ENCODE data around the gene STRBP. TPM values are rescaled to one million over a fixed set of nuclear protein-coding genes. Genes with fewer than 3 reads are reported as not detected.

The STRBP gene
- 10 to 100 TPM in 4 of 9 donors, 1 to 10 TPM in 5; 5.3 to 12.4 (median 8.3) TPM for total RNA-seq
- polyA plus RNA-seq: 1 to 10 TPM; 4.2 to 8.6 (median 5.1) TPM
- long read RNA-seq, donor 1: 0 reads
- long read RNA-seq, donor 2: 0 reads
- long read RNA-seq, donor 3: 0 reads
- long read RNA-seq, donor 4: 0 reads
- long read RNA-seq, donor 5, full-length matches to known transcripts: 4 of 44 reads
- long read RNA-seq, donor 5, partial matches to known transcripts: 1 of 44 reads
- long read RNA-seq, donor 5, other reads (novel, unspliced or antisense): 39 of 44 reads
- long read RNA-seq, donor 6: 0 reads
- long read RNA-seq, donor 7: 0 reads
- long read RNA-seq, donor 8: 0 reads
- long read RNA-seq, donor 9: 0 reads
- long read RNA-seq, donor 10: 0 reads

DNA sequence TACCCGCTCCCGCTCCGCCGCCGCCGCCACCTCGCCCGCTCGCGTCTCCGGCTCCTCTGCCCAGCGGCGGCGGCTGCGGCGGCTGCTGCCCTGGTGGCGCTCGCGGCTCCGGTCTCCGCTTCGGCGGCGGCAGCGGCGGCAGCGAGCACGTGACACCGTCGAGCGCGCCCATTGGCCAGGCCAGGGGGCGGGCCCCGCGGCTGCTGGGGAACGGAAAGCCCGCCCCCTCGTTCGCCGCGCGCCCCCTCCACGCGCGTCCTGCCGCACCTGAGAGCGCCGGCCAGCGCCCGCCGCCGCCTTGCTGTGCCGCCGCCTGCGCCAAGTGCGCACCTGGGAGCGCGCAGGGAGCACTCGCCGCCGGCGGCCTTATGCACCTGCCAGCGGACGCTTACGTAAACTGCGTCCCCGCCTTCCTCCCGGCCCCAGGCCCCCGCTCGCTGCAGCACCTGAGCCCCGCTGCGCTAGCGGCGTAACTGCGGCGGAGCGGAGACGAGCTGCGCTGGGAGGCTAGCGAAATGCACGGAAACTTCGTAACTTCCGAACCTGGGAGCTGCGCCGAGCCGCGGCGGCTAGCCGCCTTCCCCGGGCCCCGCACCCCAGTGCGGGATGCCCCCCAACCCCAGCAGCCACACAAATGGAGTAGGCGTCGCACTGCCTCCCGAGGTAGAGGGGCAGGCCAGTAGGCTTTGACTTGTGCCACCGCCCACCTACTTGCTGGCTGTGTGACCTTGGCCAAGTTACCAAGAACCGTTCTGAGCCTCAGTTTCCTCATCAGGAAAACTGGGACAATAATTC, at the start of gene STRBP:
STRBP (minus strand) TSS at position 122 of the 795 bp plus-strand sequence. CDS start 84,452 bp downstream, outside the sequence.
- no peaks in the 10 kb centered on the region for H3K36me3 ChIP-seq (replicated peaks in 1 of 2)
- no peaks in the 10 kb centered on the region for H3K27me3 ChIP-seq
- peak; percentile 86 to 93 (median 91) for DNase-seq
- TF ChIP-seq, protein P1, sequence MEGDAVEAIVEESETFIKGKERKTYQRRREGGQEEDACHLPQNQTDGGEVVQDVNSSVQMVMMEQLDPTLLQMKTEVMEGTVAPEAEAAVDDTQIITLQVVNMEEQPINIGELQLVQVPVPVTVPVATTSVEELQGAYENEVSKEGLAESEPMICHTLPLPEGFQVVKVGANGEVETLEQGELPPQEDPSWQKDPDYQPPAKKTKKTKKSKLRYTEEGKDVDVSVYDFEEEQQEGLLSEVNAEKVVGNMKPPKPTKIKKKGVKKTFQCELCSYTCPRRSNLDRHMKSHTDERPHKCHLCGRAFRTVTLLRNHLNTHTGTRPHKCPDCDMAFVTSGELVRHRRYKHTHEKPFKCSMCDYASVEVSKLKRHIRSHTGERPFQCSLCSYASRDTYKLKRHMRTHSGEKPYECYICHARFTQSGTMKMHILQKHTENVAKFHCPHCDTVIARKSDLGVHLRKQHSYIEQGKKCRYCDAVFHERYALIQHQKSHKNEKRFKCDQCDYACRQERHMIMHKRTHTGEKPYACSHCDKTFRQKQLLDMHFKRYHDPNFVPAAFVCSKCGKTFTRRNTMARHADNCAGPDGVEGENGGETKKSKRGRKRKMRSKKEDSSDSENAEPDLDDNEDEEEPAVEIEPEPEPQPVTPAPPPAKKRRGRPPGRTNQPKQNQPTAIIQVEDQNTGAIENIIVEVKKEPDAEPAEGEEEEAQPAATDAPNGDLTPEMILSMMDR (IDR thresholded peaks at IDR 0.05): no peak
- peak; percentile 23 to 55 for TF ChIP-seq POLR2A (IDR thresholded peaks at IDR 0.05)
- H3K4me3 ChIP-seq: peak within 1 kb of the TSS; percentile 48 to 100 (median 63)
- H3K27ac ChIP-seq: peak within 1 kb of the TSS in 3 of 5 donors; percentile 47 to 79 (median 61)
- 1% methylated on average over 30 to 97 of the region's 97 CpGs; no CpG with 5 or more reads in 1 of the 4 donors for WGBS, 4 donors
- intact Hi-C loops (cut with DNase I): no loop called here
- no peaks in the 10 kb centered on the region for H3K9me3 ChIP-seq (replicated peaks in 1 of 3)
- H3K4me1 ChIP-seq (replicated peaks in 1 of 2): peaks cover 5 to 10% of the 10 kb centered on the region in 2 donors

DNA sequence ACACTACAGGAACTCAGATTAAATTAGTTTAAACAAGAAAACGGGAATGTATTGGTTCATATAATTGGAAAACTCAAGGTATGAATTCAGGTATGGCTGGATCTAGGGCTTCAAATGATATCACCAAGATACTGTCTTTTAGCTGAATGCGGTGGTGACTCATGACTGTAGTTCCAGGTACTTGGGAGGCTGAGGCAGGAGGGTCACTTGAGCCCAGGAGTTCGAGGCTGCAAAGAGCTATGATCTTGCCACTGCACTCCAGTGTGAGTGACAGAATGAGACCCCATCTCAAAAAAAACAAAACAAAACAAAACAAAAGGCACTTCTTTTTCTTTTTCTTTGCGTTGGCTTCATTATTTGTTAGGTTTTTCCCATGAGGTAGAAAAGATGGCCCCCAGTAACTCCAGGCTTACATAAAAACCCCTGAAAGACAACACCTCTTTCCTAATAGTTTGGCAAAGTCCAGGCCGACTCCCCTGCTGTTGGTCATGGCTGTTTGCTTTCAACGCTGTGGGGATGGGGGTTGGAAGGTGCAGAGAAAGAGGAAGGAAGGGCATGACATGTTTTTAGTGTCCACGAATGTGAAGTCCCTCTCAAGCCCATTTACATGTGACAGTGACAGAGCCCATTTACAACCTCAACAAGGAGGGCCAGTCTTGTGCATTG, 47.8 kb upstream of the STRBP start:
- TF ChIP-seq POLR2A (IDR thresholded peaks at IDR 0.05): no peak
- TF ChIP-seq, protein P1 (IDR thresholded peaks at IDR 0.05): no peak
- Histone ChIP-seq H3K9me3 (replicated peaks in 1 of 3) (no peaks in the 10 kb centered on the region), H3K4me3 (no peak overlapping the region), H3K27me3 (no peaks in the 10 kb centered on the region), H3K36me3 (replicated peaks in 1 of 2) (no peaks in the 10 kb centered on the region), H3K4me1 (replicated peaks in 1 of 2) (no peaks in the 10 kb centered on the region), H3K27ac (no peak overlapping the region)
- DNase-seq: no peak
- intact Hi-C loops (cut with DNase I): no loop called here
- 70 to 81% (median 75%) methylated on average over 7 of the region's 7 CpGs for WGBS, 4 donors

DNA sequence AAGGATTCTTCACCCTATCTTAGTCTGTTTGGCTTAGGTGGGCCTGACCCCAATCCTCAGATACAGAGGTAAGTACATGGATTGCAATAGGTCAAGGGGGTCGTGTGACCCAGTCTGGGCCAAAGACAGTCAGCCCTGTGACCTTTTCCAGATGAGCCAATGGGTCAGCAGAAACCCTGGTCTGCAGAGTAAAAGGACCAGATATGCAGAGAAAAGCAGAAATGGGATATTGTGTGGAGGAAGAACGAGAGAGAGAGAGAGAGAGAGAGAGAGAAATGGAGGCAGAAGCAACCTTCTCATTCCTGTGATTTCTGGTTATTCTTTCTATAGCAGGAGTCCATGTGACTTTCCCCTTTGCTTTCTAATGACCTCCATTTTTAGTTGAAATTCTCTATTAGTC, 47.2 kb upstream of the STRBP start:
- Histone ChIP-seq H3K4me1 (replicated peaks in 1 of 2) (no peaks in the 10 kb centered on the region), H3K9me3 (replicated peaks in 1 of 3) (no peaks in the 10 kb centered on the region), H3K27ac (no peak overlapping the region), H3K4me3 (no peak overlapping the region), H3K36me3 (replicated peaks in 1 of 2) (no peaks in the 10 kb centered on the region), H3K27me3 (no peaks in the 10 kb centered on the region)
- WGBS, 4 donors: 68 to 77% (median 72%) methylated on average over 2 of the region's 2 CpGs
- DNase-seq: no peak
- TF ChIP-seq POLR2A (IDR thresholded peaks at IDR 0.05): no peak
- TF ChIP-seq, protein P1 (IDR thresholded peaks at IDR 0.05): no peak
- intact Hi-C loops (cut with DNase I): no loop called here

DNA sequence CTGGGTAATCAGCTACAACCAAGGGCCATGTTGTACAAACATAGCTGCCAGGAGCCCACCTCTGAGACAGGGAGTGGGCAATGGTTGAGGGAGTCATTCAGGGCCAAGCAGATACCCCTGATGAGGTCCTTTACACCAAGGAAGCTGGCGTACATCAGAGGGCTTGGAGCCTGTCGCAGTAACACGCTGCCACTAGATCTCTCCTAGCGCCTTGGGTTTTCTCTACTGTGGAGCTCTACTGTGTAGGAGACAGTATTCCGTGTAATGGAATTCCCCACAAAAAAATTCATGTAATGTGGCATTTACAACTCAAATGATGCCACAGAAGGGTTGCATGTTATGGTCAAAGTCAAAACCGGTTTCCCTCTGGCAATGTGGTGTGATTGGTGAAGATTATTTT, 46.2 kb upstream of the STRBP start:
- no peak overlapping the region for H3K4me3 ChIP-seq
- no peak for TF ChIP-seq POLR2A (IDR thresholded peaks at IDR 0.05)
- TF ChIP-seq, protein P1 (IDR thresholded peaks at IDR 0.05): no peak
- no peaks in the 10 kb centered on the region for H3K4me1 ChIP-seq (replicated peaks in 1 of 2)
- no peaks in the 10 kb centered on the region for H3K9me3 ChIP-seq (replicated peaks in 1 of 3)
- no peak for DNase-seq
- intact Hi-C loops (cut with DNase I): no loop called here
- no peak overlapping the region for H3K27ac ChIP-seq
- no peaks in the 10 kb centered on the region for H3K36me3 ChIP-seq (replicated peaks in 1 of 2)
- 89 to 94% (median 93%) methylated on average over 6 of the region's 6 CpGs for WGBS, 4 donors
- H3K27me3 ChIP-seq: no peaks in the 10 kb centered on the region
